K562 treated with DMSO at 1 percent for 12 hours (cell line): ENCODE measurements around the gene ARF3. TPM values are rescaled to one million over a fixed set of nuclear protein-coding genes. Genes with fewer than 3 reads are reported as not detected.

Source experiments
- total RNA-seq: library from RNA; unstranded; fragments of 300-600 nt; gene quantifications from 2 replicates; pipeline ENCODE4 v1.2.3, GENCODE V29; 2022; ENCODE audit not compliant: insufficient read depth

The ARF3 gene
- 50.1 and 87.6 TPM in 2 replicates for total RNA-seq

GRCh38 chr12:48957141-48958048, at the start of gene ARF3:
Gene ARF3, minus strand, starts transcription at chr12:48957487. Its CDS starts 16,392 bp downstream, at chr12:48941095.

DNA sequence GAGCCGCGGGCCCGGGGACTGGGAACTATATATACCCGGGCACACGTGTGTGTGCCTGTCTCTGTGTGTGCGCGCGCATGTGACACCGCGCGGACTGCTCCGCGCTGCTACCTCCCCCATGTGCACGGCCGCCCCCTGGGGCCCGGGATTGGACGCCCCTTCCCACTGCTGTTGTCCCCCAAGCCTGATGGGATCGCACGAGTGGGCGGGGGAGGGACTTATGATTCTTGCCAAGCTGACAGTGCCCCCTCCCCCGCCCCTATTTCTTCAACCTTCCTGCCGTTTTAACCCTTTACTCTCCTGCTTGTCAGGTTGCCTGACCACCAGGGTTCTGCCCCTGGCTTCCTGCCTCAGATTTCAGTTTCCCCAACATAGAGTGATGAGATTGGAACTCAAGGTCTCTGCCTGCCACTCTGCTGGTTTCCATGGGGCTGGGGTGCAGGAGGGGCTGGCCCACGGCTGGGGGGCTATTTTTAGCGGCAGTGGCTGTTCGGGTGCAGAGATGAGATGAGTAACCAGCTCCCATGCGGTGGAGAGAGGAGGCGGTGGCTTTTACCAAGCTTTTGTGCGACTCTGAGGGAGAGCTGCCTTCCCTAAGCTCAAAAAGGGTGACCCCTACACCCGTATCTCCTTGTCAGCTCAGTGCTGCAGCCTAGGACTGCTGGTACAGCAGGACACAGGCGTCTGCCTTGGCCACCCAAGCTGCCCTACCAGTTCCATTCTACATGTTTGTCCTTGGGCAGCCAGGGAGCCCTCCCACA, 42.3 kb upstream of the ARF3 start, which contains the start of gene DDN:
Gene DDN (minus strand): TSS at position 5 of the 761 bp plus-strand sequence. CDS start 88 bp downstream, outside the sequence.

DNA sequence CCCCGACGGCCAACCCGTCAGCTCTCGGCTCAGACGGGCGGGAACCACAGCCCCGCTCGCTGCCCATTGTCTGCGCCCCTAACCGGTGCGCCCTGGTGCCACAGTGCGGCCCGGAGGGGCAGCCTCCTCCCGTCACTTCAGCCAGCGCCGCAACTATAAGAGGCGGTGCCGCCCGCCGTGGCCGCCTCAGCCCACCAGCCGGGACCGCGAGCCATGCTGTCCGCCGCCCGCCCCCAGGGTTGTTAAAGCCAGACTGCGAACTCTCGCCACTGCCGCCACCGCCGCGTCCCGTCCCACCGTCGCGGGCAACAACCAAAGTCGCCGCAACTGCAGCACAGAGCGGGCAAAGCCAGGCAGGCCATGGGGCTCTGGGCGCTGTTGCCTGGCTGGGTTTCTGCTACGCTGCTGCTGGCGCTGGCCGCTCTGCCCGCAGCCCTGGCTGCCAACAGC, 21.0 kb upstream of the ARF3 start, which contains the start of gene WNT1:
Gene WNT1 (plus strand): TSS at position 32 of the 450 bp plus-strand sequence. CDS start 329 bp downstream, at position 361.

DNA sequence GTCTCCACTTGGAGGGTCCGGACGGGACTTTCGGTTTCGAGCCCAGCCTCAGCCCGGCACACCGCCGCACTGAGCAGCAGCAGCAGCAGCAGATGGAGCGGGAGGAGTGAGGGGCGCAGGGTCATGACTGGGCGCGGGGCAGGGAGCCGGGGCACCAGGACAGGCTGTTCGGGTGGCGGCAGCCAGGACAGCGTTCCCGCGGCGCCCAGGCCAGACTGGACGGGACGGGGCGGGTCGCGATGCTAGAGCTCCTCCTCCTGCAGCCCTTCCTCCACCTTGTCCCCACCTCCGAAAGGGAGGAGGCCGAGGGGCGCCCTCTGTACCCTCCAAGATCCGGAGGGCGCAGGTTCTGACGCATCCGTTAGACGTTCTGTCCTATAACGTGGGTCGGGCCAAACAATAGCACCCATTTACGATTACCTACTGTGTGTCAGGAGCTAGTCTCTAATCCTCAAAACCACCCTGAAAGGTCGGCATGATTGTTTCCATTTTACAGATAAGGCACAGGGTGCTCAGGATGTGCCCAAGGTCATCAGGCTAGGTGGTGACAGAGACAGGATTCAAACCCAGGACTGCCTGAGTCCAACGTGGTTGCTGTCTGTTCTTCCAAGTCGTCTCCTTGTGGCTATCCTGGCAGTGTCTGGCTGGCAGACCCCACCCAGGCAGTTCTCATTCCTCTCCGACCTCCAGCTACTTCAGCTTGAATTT, 31.8 kb downstream of the ARF3 start, which contains the start of gene FKBP11:
Gene FKBP11 (minus strand): TSS at position 189 of the 708 bp plus-strand sequence. CDS start 64 bp downstream, at position 125.

Other genes with a start within 250 kb of the ARF3 start
- 3.8 and 21.7 TPM in 2 replicates for gene CCNT1, start 240.8 kb downstream of the ARF3 start, total RNA-seq
- gene ADCY6, start 168.4 kb downstream of the ARF3 start, total RNA-seq = 0.42 and 1.1 TPM in 2 replicates
- gene CACNB3, start 139.0 kb downstream of the ARF3 start, total RNA-seq = 0.49 and 1.6 TPM in 2 replicates
- gene DDX23, start 105.3 kb downstream of the ARF3 start, total RNA-seq = 49.7 and 86.9 TPM in 2 replicates
- 1.1 and 1.3 TPM in 2 replicates for gene RND1, start 91.6 kb downstream of the ARF3 start, total RNA-seq
- gene FKBP11, start 32.0 kb downstream of the ARF3 start, total RNA-seq = 4.0 and 5.5 TPM in 2 replicates
- 0.72 TPM in 1 of 2 replicates, not detected in the other for gene WNT10B, start 14.2 kb upstream of the ARF3 start, total RNA-seq
- gene WNT1, start 20.8 kb upstream of the ARF3 start, total RNA-seq = not detected in 2 replicates
- 0.27 and 0.62 TPM in 2 replicates for gene DDN, start 41.9 kb upstream of the ARF3 start, total RNA-seq
- gene PRKAG1, start 61.3 kb upstream of the ARF3 start, total RNA-seq = 58.2 and 84.6 TPM in 2 replicates
- gene KMT2D, start 103.3 kb upstream of the ARF3 start, total RNA-seq = 7.2 and 74.6 TPM in 2 replicates
- gene RHEBL1, start 112.5 kb upstream of the ARF3 start, total RNA-seq = 22.2 and 32.9 TPM in 2 replicates
- gene DHH, start 137.3 kb upstream of the ARF3 start, total RNA-seq = 1.2 and 1.8 TPM in 2 replicates
- gene LMBR1L, start 153.4 kb upstream of the ARF3 start, total RNA-seq = 31.8 and 42.0 TPM in 2 replicates
- gene TUBA1B, start 173.9 kb upstream of the ARF3 start, total RNA-seq = 2,187 and 2,718 TPM in 2 replicates
- 37.1 and 40.4 TPM in 2 replicates for gene TUBA1A, start 231.6 kb upstream of the ARF3 start, total RNA-seq